IMR-90 (cell line): ENCODE data around the gene NAIF1.

Experiments used
- BHLHE40 ChIP-seq: fragments of 150-350 bp; IDR thresholded peaks from 2 replicates; pipeline ENCODE4 v1.6.1; 2016; ENCODE audit warnings: mild to moderate bottlenecking, low read depth, low read length
- CEBPB ChIP-seq: IDR thresholded peaks from 2 replicates; pipeline ENCODE4 v1.6.1; 2012; ENCODE audit warnings: low read depth, low read length, improper control_type of control experiment
- MXI1 ChIP-seq: IDR thresholded peaks from 2 replicates; pipeline ENCODE4 v1.6.1; 2012; ENCODE audit warnings: low read depth, mild to moderate bottlenecking, low read length, moderate library complexity, borderline replicate concordance
- NFE2L2 ChIP-seq: fragments of 150-350 bp; IDR thresholded peaks from 2 replicates; pipeline ENCODE4 v1.6.1; 2016; ENCODE audit warnings: low read depth, mild to moderate bottlenecking, low read length
- POLR2A ChIP-seq: IDR thresholded peaks from 2 replicates; pipeline ENCODE4 v1.6.1; 2012; ENCODE audit warnings: mild to moderate bottlenecking, low read depth, low read length
- RAD21 ChIP-seq: IDR thresholded peaks from 2 replicates; pipeline ENCODE4 v1.6.1; 2012; ENCODE audit warnings: low read length, improper control_type of control experiment
- RCOR1 ChIP-seq: IDR thresholded peaks from 2 replicates; pipeline ENCODE4 v1.6.1; 2012; ENCODE audit warnings: mild to moderate bottlenecking, low read length, improper control_type of control experiment; ENCODE audit not compliant: insufficient replicate concordance
- TF ChIP-seq, protein P1 (sequence below): conservative IDR thresholded peaks from 2 replicates; pipeline ENCODE4 v1.5.1; 2012; ENCODE audit warnings: mild to moderate bottlenecking, low read depth, low read length, improper control_type of control experiment

GRCh38 chr9:128078504-128079434 is 11.6 kb upstream of the NAIF1 start:
- TF ChIP-seq CEBPB, result no peak
- TF ChIP-seq, protein P1, sequence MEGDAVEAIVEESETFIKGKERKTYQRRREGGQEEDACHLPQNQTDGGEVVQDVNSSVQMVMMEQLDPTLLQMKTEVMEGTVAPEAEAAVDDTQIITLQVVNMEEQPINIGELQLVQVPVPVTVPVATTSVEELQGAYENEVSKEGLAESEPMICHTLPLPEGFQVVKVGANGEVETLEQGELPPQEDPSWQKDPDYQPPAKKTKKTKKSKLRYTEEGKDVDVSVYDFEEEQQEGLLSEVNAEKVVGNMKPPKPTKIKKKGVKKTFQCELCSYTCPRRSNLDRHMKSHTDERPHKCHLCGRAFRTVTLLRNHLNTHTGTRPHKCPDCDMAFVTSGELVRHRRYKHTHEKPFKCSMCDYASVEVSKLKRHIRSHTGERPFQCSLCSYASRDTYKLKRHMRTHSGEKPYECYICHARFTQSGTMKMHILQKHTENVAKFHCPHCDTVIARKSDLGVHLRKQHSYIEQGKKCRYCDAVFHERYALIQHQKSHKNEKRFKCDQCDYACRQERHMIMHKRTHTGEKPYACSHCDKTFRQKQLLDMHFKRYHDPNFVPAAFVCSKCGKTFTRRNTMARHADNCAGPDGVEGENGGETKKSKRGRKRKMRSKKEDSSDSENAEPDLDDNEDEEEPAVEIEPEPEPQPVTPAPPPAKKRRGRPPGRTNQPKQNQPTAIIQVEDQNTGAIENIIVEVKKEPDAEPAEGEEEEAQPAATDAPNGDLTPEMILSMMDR, result no peak
- no peak for TF ChIP-seq NFE2L2
- TF ChIP-seq POLR2A, result no peak
- no peak for TF ChIP-seq RCOR1
- TF ChIP-seq BHLHE40, result no peak
- no peak for TF ChIP-seq RAD21
- no peak for TF ChIP-seq MXI1
